GM18520 (cell line): ENCODE data around the gene BAHCC1.

Source experiments
- ATAC-seq: cut with Tn5 transposase; IDR thresholded peaks from one replicate; pipeline ENCODE4 v1.9.1; 2021; ENCODE audit not compliant: unreplicated experiment

The BAHCC1 gene

DNA sequence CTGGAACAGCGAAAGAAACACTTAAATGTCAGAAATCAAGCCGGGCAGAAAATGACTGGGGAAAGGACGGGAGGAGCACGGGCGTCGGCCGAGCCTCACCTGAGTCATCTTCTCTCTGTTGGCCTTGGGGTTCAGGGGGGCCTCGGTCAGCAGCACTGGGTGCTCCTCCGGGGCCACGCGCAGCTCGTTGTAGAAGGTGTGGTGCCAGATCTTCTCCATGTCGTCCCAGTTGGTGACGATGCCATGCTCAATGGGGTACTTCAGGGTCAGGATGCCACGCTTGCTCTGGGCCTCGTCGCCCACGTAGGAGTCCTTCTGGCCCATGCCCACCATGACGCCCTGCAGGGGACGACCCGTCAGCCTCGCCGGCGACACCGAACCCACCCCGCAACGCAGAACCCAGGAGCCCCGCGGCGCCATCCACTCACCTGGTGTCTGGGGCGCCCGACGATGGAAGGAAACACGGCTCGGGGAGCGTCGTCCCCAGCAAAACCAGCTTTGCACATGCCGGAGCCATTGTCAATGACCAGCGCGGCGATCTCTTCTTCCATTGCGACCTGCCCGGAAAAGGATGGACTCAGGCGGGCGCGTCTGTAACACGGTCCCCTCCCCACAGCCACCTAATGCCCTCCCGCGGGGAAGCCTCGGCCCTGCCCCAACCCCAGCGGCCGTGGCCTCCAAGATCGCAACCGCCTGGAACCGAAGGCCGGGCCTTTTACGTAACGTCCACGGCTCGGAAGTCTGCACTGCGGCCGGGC lies 116.7 kb downstream of the BAHCC1 start:
- ATAC-seq = peak; percentile 1

DNA sequence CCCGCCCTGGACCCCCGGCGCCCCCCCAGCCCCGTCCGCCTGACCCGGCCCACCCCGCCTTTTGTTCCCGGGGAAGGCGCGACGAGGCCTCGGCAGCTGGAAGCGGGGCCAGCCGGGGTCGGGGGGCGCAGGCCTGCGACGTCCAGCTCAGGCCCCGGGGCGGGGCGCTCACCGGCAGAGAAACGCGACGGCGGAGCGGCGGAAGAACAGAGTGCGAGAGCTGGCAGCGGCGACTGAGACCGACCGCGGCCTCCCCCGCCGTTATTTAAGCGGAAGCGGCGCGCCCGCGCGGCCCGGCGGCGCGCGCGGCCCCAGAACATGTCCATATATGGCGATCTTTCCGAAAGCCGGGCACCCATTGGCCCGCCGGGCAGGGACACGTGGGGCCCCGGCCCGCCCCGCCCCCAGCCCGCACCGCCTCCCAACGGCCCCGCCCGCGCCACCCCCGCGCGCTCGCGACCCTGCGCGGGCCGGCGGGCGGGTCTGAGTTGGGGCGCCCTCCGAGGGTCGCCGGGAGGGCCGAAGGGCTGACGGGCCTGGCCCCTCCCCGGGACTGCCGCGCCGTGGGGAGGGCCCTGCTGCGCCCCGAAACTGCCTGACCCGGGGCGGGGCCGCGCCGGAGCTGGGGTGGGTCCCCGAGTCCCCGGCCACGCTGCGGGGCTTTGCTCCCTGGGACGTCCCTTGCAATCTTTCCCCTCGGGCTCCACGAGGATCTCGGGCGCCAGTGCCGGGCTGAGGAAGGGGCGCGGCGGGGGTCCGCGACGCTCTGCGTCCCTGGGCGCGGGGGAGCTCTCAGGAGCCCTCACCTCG lies 117.5 kb downstream of the BAHCC1 start, which contains the start of gene ACTG1:
TSS of gene ACTG1 (minus strand) at position 238 of the 810 bp plus-strand sequence. CDS start 445 bp downstream, outside the sequence.
- peak; percentile 33 for ATAC-seq

DNA sequence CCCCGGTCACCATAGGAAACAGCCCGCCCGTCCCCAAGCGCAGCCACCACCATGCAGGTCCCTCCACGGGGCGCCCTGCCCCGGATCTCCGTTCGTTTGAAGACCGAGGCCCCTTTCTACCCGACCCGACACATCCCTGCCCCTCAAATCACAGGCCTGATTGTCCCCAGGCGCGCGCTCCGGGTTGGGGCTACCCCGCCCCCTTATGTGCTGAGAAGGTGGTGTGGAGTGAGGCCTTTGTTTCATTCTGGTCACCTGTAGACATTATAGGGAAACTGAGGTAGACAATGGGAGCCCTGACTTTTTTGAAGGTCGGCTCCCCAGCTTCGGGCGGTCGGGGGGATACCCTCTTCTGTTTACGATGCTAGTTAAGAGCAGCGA lies 118.1 kb downstream of the BAHCC1 start:
- no peak for ATAC-seq

GRCh38 chr17:81513753-81514488 lies 118.7 kb downstream of the BAHCC1 start:
- ATAC-seq = no peak

DNA sequence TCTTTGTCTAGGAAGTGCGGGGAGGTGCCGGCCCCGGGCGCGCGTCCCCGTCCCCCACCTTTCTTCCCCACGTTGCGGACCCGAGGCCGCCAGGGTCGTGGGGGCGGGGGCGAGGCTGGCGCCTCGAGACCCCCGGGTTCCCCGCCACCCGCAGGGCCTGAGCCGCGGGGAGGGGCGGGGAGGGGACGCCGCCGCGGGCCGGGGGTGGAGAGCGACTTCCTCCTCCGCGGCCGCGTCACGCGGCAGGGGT lies 119.2 kb downstream of the BAHCC1 start:
- ATAC-seq = no peak

- peak; percentile 25 for ATAC-seq
Measured at GRCh38 chr17:81514739-81515529, 119.7 kb downstream of the BAHCC1 start.

GRCh38 chr17:81515530-81516041 lies 120.3 kb downstream of the BAHCC1 start:
- no peak for ATAC-seq
